NB4 (cell line): ENCODE measurements around the gene LMTK3.
A peak's percentile ranks its signal among the peaks of the same experiment; 100 is the strongest.

Experiments used
- DNase-seq: peaks from one replicate; pipeline ENCODE4 v3.0.0; 2010; ENCODE audit warnings: low read depth
- H3K4me3 ChIP-seq: one replicate; pipeline ENCODE4 v1.5.1; 2011; ENCODE audit warnings: mild to moderate bottlenecking, low read depth, low read length, moderate library complexity
- CTCF ChIP-seq: IDR thresholded peaks from one replicate; pipeline ENCODE4 v1.5.1; 2012; ENCODE audit warnings: low read depth, low read length
- MAX ChIP-seq: IDR thresholded peaks from 2 replicates; pipeline ENCODE4 v1.6.1; 2011; ENCODE audit warnings: low read depth, low read length
- MYC ChIP-seq: IDR thresholded peaks from 2 replicates; pipeline ENCODE4 v1.6.1; 2011; ENCODE audit warnings: low read depth, low read length
- POLR2A ChIP-seq: IDR thresholded peaks from 2 replicates; pipeline ENCODE4 v1.6.1; 2011; ENCODE audit warnings: mild to moderate bottlenecking; ENCODE audit not compliant: insufficient read length; ENCODE audit errors: extremely low read depth

Gene LMTK3

GRCh38 chr19:48450441-48450840 lies 61.2 kb downstream of the LMTK3 start:
- no peak for DNase-seq
- H3K4me3 ChIP-seq: no peak overlapping the region
- no peak for TF ChIP-seq CTCF
- TF ChIP-seq POLR2A: no peak
- no peak for TF ChIP-seq MAX
- no peak for TF ChIP-seq MYC

GRCh38 chr19:48448563-48448962 lies 63.1 kb downstream of the LMTK3 start:
- no peak for DNase-seq
- TF ChIP-seq MAX (no peak), MYC (no peak)
- H3K4me3 ChIP-seq: no peak overlapping the region

GRCh38 chr19:48446579-48446978 lies 65.1 kb downstream of the LMTK3 start:
- 0 out of 2 replicates have a peak, but pooled peaks have one; percentile 16 for TF ChIP-seq MAX
- TF ChIP-seq CTCF: no peak
- no peak for DNase-seq
- peak overlapping the region; percentile 82 for H3K4me3 ChIP-seq

GRCh38 chr19:48445606-48446481 lies 65.8 kb downstream of the LMTK3 start, which contains the start of gene GRWD1:
TSS of gene GRWD1 (plus strand) at chr19:48445983. CDS start at chr19:48446006, 23 bp downstream.
- peak within 1 kb of the TSS; percentile 82 for H3K4me3 ChIP-seq
- TF ChIP-seq MAX (peak; percentile 99), CTCF (peak; percentile 52), MYC (peak; percentile 100), POLR2A (peak; percentile 99)

GRCh38 chr19:48445256-48445605 lies 66.4 kb downstream of the LMTK3 start:
- DNase-seq: peak; percentile 98
- no peak for TF ChIP-seq POLR2A
- peak; percentile 90 for TF ChIP-seq CTCF
- TF ChIP-seq MAX: peak; percentile 3; the same call in 1 of the 2 replicates
- TF ChIP-seq MYC: 0 out of 2 replicates have a peak, but pooled peaks have one; percentile 0
- H3K4me3 ChIP-seq: peak overlapping the region; percentile 82

More at GRCh38 chr19:48445606-48446481, 65.8 kb downstream of the LMTK3 start, which contains the start of gene GRWD1:
- peak; percentile 100 for DNase-seq

GRCh38 chr19:48444936-48445200 lies 66.8 kb downstream of the LMTK3 start:
- peak overlapping the region; percentile 82 for H3K4me3 ChIP-seq
- TF ChIP-seq POLR2A: no peak
- no peak for TF ChIP-seq CTCF
- 0 out of 2 replicates have a peak, but pooled peaks have one; percentile 16 for TF ChIP-seq MYC
- TF ChIP-seq MAX: 0 out of 2 replicates have a peak, but pooled peaks have one; percentile 45
- DNase-seq: no peak
